ENCODE measurements around the gene PRICKLE2.

PRICKLE2 gene

GRCh38 chr3:64224826-64225610 is at the start of gene PRICKLE2:
PRICKLE2 (minus strand) TSS chr3:64225466; CDS start chr3:64198927, 26,539 bp downstream.
- no peak for DNase-seq

GRCh38 chr3:64272842-64273241 is 47.6 kb upstream of the PRICKLE2 start:
- no peak for DNase-seq

- DNase-seq, result no peak
Measured at GRCh38 chr3:64272271-64272670, 47.0 kb upstream of the PRICKLE2 start.

GRCh38 chr3:64271631-64272030 is 46.4 kb upstream of the PRICKLE2 start:
- DNase-seq, result no peak

GRCh38 chr3:64270866-64271260 is 45.6 kb upstream of the PRICKLE2 start:
- no peak for DNase-seq

- DNase-seq, result no peak
Measured at GRCh38 chr3:64270142-64270865, 45.0 kb upstream of the PRICKLE2 start.

- no peak for DNase-seq
Measured at GRCh38 chr3:64268926-64269325, 43.7 kb upstream of the PRICKLE2 start.

GRCh38 chr3:64267721-64268604 is 42.7 kb upstream of the PRICKLE2 start:
- DNase-seq, result peak; percentile 66

GRCh38 chr3:64266983-64267382 is 41.7 kb upstream of the PRICKLE2 start:
- DNase-seq, result no peak

GRCh38 chr3:64266065-64266931 is 41.0 kb upstream of the PRICKLE2 start:
- DNase-seq, result no peak

GRCh38 chr3:64265646-64266045 is 40.4 kb upstream of the PRICKLE2 start:
- no peak for DNase-seq

GRCh38 chr3:64264501-64265109 is 39.3 kb upstream of the PRICKLE2 start:
- DNase-seq, result no peak

GRCh38 chr3:64262574-64263114 is 37.4 kb upstream of the PRICKLE2 start:
- DNase-seq, result no peak

GRCh38 chr3:64260431-64260830 is 35.2 kb upstream of the PRICKLE2 start:
- DNase-seq, result no peak

GRCh38 chr3:64259636-64260035 is 34.4 kb upstream of the PRICKLE2 start:
- no peak for DNase-seq

- no peak for DNase-seq
Measured at GRCh38 chr3:64257100-64257755, 32.0 kb upstream of the PRICKLE2 start.

- no peak for DNase-seq
Measured at GRCh38 chr3:64255741-64256340, 30.6 kb upstream of the PRICKLE2 start.

GRCh38 chr3:64254443-64254842 is 29.2 kb upstream of the PRICKLE2 start:
- DNase-seq, result no peak

GRCh38 chr3:64253689-64254088 is 28.4 kb upstream of the PRICKLE2 start:
- DNase-seq, result no peak

GRCh38 chr3:64251019-64251418 is 25.8 kb upstream of the PRICKLE2 start:
- no peak for DNase-seq

Measured in NCI-H146 (cell line).